OCI-LY3 (cell line): ENCODE data around the gene DENND11.

Source experiments
- CTCF ChIP-seq: fragments of 200-600, 300-600 bp; sonication (generic); IDR thresholded peaks from 2 replicates; pipeline ENCODE4 v1.5.1; 2014; ENCODE audit warnings: antibody characterized with exemption, low read length, low read depth
- EZH2phosphoT487 ChIP-seq: fragments of 200-600 bp; shearing (Covaris generic); IDR thresholded peaks from 2 replicates; pipeline ENCODE4 v1.6.1; 2018; ENCODE audit warnings: antibody characterized with exemption, mixed run types, low read depth

- TF ChIP-seq EZH2phosphoT487 = no peak
- TF ChIP-seq CTCF = no peak
Measured at GRCh38 chr7:141674171-141674671, 27.7 kb downstream of the DENND11 start.
